Measurements from ENCODE around the gene COL5A3. TPM values are rescaled to one million over a fixed set of nuclear protein-coding genes. Genes with fewer than 3 reads are reported as not detected.

Gene COL5A3
- total and polyA plus RNA-seq, 5 donors from 2014 or later, result 0.35 to 2.1 TPM; not detected in 3

DNA sequence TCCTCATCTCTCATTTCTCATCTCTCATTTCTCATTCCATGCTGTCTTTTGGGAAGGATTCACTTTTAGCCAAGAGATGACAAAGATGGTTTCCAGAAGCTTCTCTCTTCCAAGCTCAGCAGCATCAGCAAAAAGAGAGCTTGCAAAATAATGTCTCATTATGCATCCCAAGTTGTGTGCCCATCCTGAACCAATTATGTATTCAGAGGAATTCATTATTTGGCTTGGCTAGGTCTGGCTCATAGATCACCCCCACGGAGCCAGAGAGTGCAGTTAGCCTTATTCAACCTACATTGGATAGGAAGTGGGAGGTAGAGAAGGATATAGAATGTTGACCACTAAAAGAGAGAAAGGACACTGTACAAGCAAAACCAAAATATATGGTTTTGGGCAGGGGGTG is 68.6 kb downstream of the COL5A3 start:
- Mint-ChIP-seq H3K9me3 (peaks cover 0 to 13% (median 6%) of the 10 kb centered on the region in 7 donors), H3K27ac (no peak overlapping the region), H3K4me3 (no peak overlapping the region), H3K27me3 (peaks cover 44% of the 10 kb centered on the region), H3K4me1 (peaks cover 0 to 10% (median 8%) of the 10 kb centered on the region in 4 donors), H3K36me3 (peaks cover 3% of the 10 kb centered on the region)
- H3K36me3 ChIP-seq (ENCODE audit: control insufficient read depth, insufficient read depth, low read length), result no peaks in the 10 kb centered on the region
- peaks cover 4% of the 10 kb centered on the region for H3K4me1 ChIP-seq (ENCODE audit: control insufficient read depth, insufficient read depth, low read length, poor library complexity, severe bottlenecking)
- H3K4me3 ChIP-seq (ENCODE audit: low read depth, low read length), result no peak overlapping the region
- no peak overlapping the region for H3K27ac ChIP-seq (ENCODE audit: insufficient read depth, low read length, poor library complexity, severe bottlenecking)
- H3K27me3 ChIP-seq (ENCODE audit: control insufficient read depth, insufficient read depth, low read length), result peaks cover 11% of the 10 kb centered on the region
- ATAC-seq (ENCODE audit: low read depth in 2 of 2) (no peak), DNase-seq (no peak)
- peaks cover 9 to 10% of the 10 kb centered on the region in 2 experiments for H3K9me3 ChIP-seq (ENCODE audit: control insufficient read depth in 2 of 2, low read length in 2 of 2)

DNA sequence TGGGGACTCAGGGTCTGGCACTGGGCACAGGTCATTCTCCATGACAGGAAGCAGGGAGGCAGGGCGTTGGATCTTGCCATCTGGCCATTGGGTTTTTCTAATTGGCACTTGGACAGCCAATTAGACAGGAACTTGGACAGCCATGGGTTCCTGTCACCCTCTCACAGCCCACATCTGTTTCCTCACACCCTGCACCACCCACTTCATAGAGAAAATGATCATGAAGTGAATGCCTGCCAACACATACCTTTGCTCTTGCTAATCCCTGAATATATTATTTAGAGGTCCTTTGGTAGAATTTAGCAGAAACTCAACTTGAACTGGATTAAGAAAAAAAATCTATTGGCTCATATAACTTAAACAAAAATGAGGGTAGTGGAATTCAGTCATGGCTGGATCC is 69.1 kb downstream of the COL5A3 start:
- Mint-ChIP-seq H3K9me3 (peaks cover 0 to 13% (median 6%) of the 10 kb centered on the region in 7 donors), H3K4me1 (peaks cover 0 to 10% (median 8%) of the 10 kb centered on the region in 4 donors), H3K27ac (no peak overlapping the region), H3K36me3 (peaks cover 3% of the 10 kb centered on the region), H3K27me3 (peaks cover 45% of the 10 kb centered on the region), H3K4me3 (no peak overlapping the region)
- DNase-seq, result no peak
- no peak overlapping the region for H3K4me3 ChIP-seq (ENCODE audit: low read depth, low read length)
- H3K36me3 ChIP-seq (ENCODE audit: control insufficient read depth, insufficient read depth, low read length), result no peaks in the 10 kb centered on the region
- ATAC-seq (ENCODE audit: low read depth in 2 of 2), result no peak
- no peak overlapping the region for H3K27ac ChIP-seq (ENCODE audit: insufficient read depth, low read length, poor library complexity, severe bottlenecking)
- peaks cover 9 to 10% of the 10 kb centered on the region in 2 experiments for H3K9me3 ChIP-seq (ENCODE audit: control insufficient read depth in 2 of 2, low read length in 2 of 2)
- H3K27me3 ChIP-seq (ENCODE audit: control insufficient read depth, insufficient read depth, low read length), result peaks cover 12% of the 10 kb centered on the region
- peaks cover 6% of the 10 kb centered on the region for H3K4me1 ChIP-seq (ENCODE audit: control insufficient read depth, insufficient read depth, low read length, poor library complexity, severe bottlenecking)

DNA sequence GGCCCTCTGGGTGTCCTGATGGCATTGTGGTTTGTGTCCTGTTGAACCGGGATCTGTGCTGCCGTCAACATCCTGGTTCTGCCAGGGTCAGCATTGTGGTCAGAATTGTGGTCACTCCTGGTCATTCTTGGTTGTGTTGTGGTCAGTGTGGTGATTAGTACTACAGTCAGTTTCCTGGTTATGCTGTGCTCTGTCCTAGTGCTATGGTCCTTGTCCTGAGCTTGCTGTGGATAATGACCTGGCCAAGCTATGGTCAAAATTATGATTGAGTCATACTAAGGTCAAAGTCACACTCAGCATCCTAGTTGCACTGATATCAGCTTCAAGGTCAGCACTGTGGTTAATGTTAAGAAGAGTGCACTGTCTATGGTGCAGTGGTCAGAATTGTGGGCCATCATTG is 69.5 kb downstream of the COL5A3 start:
- H3K36me3 Mint-ChIP-seq, result peaks cover 3% of the 10 kb centered on the region
- H3K4me3 Mint-ChIP-seq, result no peak overlapping the region
- peaks cover 47% of the 10 kb centered on the region for H3K27me3 Mint-ChIP-seq
- peaks cover 12% of the 10 kb centered on the region for H3K27me3 ChIP-seq (ENCODE audit: control insufficient read depth, insufficient read depth, low read length)
- H3K9me3 ChIP-seq (ENCODE audit: control insufficient read depth in 2 of 2, low read length in 2 of 2), result peaks cover 9 to 10% of the 10 kb centered on the region in 2 experiments
- DNase-seq, result no peak
- no peaks in the 10 kb centered on the region for H3K36me3 ChIP-seq (ENCODE audit: control insufficient read depth, insufficient read depth, low read length)
- no peak for ATAC-seq (ENCODE audit: low read depth in 2 of 2)
- no peak overlapping the region for H3K27ac Mint-ChIP-seq
- no peak overlapping the region for H3K4me3 ChIP-seq (ENCODE audit: low read depth, low read length)
- peaks cover 0 to 12% (median 8%) of the 10 kb centered on the region in 4 donors for H3K4me1 Mint-ChIP-seq
- peaks cover 0 to 13% (median 6%) of the 10 kb centered on the region in 7 donors for H3K9me3 Mint-ChIP-seq
- H3K4me1 ChIP-seq (ENCODE audit: control insufficient read depth, insufficient read depth, low read length, poor library complexity, severe bottlenecking), result peaks cover 9% of the 10 kb centered on the region
- no peak overlapping the region for H3K27ac ChIP-seq (ENCODE audit: insufficient read depth, low read length, poor library complexity, severe bottlenecking)

DNA sequence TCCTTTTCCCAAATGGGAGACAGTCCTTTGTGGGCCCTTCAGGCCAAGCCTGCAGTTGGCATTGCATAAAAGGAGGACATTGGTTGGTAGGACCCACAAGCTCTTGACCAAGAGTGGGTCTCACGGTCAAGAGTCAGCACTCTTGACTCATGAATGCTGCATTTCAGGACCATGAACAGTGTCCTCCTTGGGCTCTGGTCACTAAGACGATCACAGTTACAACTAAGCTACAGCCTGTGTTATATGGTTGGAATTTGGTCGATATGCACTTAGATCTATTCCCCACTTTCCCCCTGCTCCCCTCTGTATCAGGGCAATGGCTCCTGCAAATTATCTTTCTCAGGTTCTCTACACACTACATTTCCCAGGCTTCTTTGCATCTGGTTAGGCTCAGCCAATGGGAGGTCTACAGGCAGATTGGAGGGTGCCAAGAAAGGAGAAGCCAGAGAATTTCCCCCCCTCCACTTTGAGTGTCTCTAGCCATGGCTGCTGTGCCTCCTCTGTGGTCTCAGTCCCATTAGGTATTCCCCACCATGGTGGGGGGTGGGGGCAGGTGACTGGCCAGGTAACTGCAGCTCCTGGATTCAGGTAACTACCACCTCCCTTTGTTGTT is 70.9 kb downstream of the COL5A3 start:
- peaks cover 22% of the 10 kb centered on the region for H3K27me3 ChIP-seq (ENCODE audit: control insufficient read depth, insufficient read depth, low read length)
- Mint-ChIP-seq H3K4me1 (peaks cover 0 to 22% (median 17%) of the 10 kb centered on the region in 4 donors), H3K27me3 (peaks cover 52% of the 10 kb centered on the region), H3K9me3 (peaks cover 0 to 18% (median 6%) of the 10 kb centered on the region in 7 donors), H3K27ac (no peak overlapping the region), H3K36me3 (peaks cover 3% of the 10 kb centered on the region), H3K4me3 (no peak overlapping the region)
- H3K27ac ChIP-seq (ENCODE audit: insufficient read depth, low read length, poor library complexity, severe bottlenecking), result no peak overlapping the region
- H3K9me3 ChIP-seq (ENCODE audit: control insufficient read depth in 2 of 2, low read length in 2 of 2), result peaks cover 9 to 10% of the 10 kb centered on the region in 2 experiments
- no peak for ATAC-seq (ENCODE audit: low read depth in 2 of 2)
- H3K36me3 ChIP-seq (ENCODE audit: control insufficient read depth, insufficient read depth, low read length), result no peaks in the 10 kb centered on the region
- DNase-seq, result no peak
- H3K4me3 ChIP-seq (ENCODE audit: low read depth, low read length), result no peak overlapping the region
- peaks cover 20% of the 10 kb centered on the region for H3K4me1 ChIP-seq (ENCODE audit: control insufficient read depth, insufficient read depth, low read length, poor library complexity, severe bottlenecking)

DNA sequence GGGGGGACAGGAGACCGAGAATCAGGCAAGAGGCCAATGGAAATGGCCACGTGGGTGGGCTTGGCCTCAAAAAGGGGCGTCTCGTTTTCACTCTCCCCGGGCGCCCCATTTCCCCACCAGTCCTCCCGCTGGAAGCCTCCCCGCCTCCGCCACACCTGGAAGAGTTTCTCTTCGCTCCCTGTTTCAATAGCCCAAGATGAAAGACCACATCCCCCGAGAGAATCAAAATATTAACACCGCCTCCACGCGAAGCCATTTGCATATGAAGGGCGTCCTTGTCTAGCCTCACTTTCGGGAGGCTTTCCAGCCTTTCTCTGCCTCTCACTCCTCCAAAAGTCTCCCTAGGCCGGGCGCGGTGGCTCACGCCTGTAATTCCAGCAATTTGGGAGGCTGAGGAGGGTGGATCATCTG is 73.3 kb downstream of the COL5A3 start:
- no peak overlapping the region for H3K27ac Mint-ChIP-seq
- H3K4me3 ChIP-seq (ENCODE audit: low read depth, low read length), result no peak overlapping the region
- no peaks in the 10 kb centered on the region for H3K36me3 ChIP-seq (ENCODE audit: control insufficient read depth, insufficient read depth, low read length)
- H3K36me3 Mint-ChIP-seq, result peaks cover 3% of the 10 kb centered on the region
- DNase-seq, result no peak
- peaks cover 21% of the 10 kb centered on the region for H3K27me3 ChIP-seq (ENCODE audit: control insufficient read depth, insufficient read depth, low read length)
- ATAC-seq (ENCODE audit: low read depth in 2 of 2), result no peak
- H3K9me3 Mint-ChIP-seq, result peaks cover 0 to 13% (median 6%) of the 10 kb centered on the region in 7 donors
- H3K27me3 Mint-ChIP-seq, result peaks cover 57% of the 10 kb centered on the region
- peaks cover 0 to 26% (median 20%) of the 10 kb centered on the region in 4 donors for H3K4me1 Mint-ChIP-seq
- peaks cover 26% of the 10 kb centered on the region for H3K4me1 ChIP-seq (ENCODE audit: control insufficient read depth, insufficient read depth, low read length, poor library complexity, severe bottlenecking)
- H3K27ac ChIP-seq (ENCODE audit: insufficient read depth, low read length, poor library complexity, severe bottlenecking), result no peak overlapping the region
- H3K4me3 Mint-ChIP-seq, result peak overlapping the region in 3 of 4 donors; percentile 65 to 83 (median 78)
- H3K9me3 ChIP-seq (ENCODE audit: control insufficient read depth in 2 of 2, low read length in 2 of 2), result peaks cover 6% of the 10 kb centered on the region in 2 experiments

DNA sequence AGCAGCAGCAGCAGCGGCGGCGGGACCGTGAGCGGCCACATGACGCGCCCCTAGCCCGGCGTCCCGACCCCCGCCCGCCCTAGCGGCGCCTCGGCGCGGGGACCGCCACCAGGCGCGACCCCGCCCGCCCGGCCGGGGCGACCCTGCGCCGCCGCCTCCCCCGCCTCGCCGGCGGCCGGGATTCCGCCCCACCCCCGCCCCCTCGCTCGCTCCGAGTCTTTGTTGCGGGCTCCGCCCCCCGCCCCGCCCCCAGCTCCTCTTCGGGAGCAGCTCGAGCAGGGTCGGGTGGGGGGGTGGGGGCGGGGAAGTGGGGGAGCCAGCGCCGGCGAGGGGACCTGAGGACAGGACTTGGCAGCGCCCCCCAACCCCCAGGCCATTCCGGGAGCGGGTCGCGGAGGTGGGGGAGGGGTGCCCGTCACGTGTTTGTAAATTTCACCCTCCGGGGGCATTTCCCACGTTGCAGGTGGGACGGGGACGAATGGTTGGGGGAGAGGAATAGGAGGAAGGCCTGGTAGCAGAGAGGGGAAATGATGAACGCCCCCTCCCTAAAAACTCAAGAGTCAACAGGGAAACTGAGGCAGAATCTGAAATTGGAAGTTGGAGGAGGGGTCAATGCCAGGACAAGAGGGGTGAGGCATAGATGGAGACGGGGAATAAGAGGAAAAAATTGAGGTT is 73.8 kb downstream of the COL5A3 start, which contains the start of gene OLFM2:
Gene OLFM2, minus strand, starts transcription at position 190 of the 675 bp plus-strand sequence. Its CDS starts 149 bp downstream, at position 41.
- DNase-seq, result no peak
- no peaks in the 10 kb centered on the region for H3K36me3 ChIP-seq (ENCODE audit: control insufficient read depth, insufficient read depth, low read length)
- Mint-ChIP-seq H3K27ac (peak within 1 kb of the TSS in 1 of 3 donors; percentile 58), H3K9me3 (peaks cover 0 to 10% (median 2%) of the 10 kb centered on the region in 7 donors), H3K27me3 (peaks cover 61% of the 10 kb centered on the region), H3K36me3 (peaks cover 3% of the 10 kb centered on the region), H3K4me1 (peaks cover 0 to 26% (median 20%) of the 10 kb centered on the region in 4 donors), H3K4me3 (peak within 1 kb of the TSS; percentile 65 to 90 (median 83))
- ATAC-seq (ENCODE audit: low read depth in 2 of 2), result no peak
- H3K4me3 ChIP-seq (ENCODE audit: low read depth, low read length), result no peak within 1 kb of the TSS
- peaks cover 26% of the 10 kb centered on the region for H3K4me1 ChIP-seq (ENCODE audit: control insufficient read depth, insufficient read depth, low read length, poor library complexity, severe bottlenecking)
- no peak within 1 kb of the TSS for H3K27ac ChIP-seq (ENCODE audit: insufficient read depth, low read length, poor library complexity, severe bottlenecking)
- H3K9me3 ChIP-seq (ENCODE audit: control insufficient read depth in 2 of 2, low read length in 2 of 2), result peaks cover under 1% of the 10 kb centered on the region in 2 experiments
- H3K27me3 ChIP-seq (ENCODE audit: control insufficient read depth, insufficient read depth, low read length), result peaks cover 19% of the 10 kb centered on the region

DNA sequence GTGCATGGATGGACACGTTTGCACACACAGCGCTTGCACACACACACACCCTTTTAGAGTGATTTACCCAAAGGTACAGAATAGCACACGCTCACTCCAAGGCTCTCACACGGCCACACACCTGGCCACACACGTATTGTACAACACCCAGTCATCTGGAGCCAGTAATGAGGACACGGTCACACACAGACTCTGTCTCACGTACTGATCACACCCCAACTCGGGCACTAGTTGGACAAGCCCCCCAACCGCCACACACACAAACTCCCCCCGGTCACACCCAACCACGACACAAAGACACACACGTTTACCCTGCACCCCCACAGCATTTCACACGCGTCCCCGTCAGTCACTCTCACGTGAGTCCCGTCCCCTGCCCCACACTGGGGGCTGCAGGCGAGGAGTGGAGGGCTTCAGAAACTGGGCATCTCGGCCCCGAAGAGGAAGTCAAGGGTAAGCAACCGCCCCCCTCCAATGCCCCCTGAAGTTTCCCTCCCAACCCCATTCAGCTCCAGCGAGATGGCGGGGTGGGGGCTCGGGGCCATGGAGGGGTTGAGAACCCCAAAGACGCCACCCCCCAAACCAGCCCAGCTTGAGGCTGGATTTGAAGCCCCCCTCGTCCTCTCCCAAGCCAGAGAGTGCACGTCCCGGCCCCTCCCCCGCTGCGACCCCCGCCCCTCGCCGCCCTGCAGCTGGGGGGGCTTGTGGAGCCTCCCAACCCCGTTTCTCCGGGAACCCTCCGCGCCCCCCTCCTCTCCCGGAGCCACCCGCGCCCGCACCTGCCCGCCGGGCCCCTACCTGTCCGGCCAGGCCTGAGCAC is 74.6 kb downstream of the COL5A3 start:
- H3K4me1 Mint-ChIP-seq, result peaks cover 4 to 29% (median 24%) of the 10 kb centered on the region in 4 donors
- no peak for ATAC-seq (ENCODE audit: low read depth in 2 of 2)
- Histone ChIP-seq H3K4me1 (ENCODE audit: control insufficient read depth, insufficient read depth, low read length, poor library complexity, severe bottlenecking) (peaks cover 30% of the 10 kb centered on the region), H3K9me3 (ENCODE audit: control insufficient read depth in 2 of 2, low read length in 2 of 2) (no peaks in the 10 kb centered on the region), H3K4me3 (ENCODE audit: low read depth, low read length) (no peak overlapping the region), H3K36me3 (ENCODE audit: control insufficient read depth, insufficient read depth, low read length) (no peaks in the 10 kb centered on the region), H3K27me3 (ENCODE audit: control insufficient read depth, insufficient read depth, low read length) (peaks cover 19% of the 10 kb centered on the region), H3K27ac (ENCODE audit: insufficient read depth, low read length, poor library complexity, severe bottlenecking) (no peak overlapping the region)
- H3K27ac Mint-ChIP-seq, result peak overlapping the region in 1 of 3 donors; percentile 58
- peak overlapping the region; percentile 54 to 90 (median 83) for H3K4me3 Mint-ChIP-seq
- peaks cover 0 to 12% (median 1%) of the 10 kb centered on the region in 7 donors for H3K9me3 Mint-ChIP-seq
- DNase-seq, result no peak
- peaks cover 63% of the 10 kb centered on the region for H3K27me3 Mint-ChIP-seq
- peaks cover 1% of the 10 kb centered on the region for H3K36me3 Mint-ChIP-seq

All from CD4-positive, CD25-positive, alpha-beta regulatory T cell (primary cell).